ENCODE results near the gene DST.

Gene DST

DNA sequence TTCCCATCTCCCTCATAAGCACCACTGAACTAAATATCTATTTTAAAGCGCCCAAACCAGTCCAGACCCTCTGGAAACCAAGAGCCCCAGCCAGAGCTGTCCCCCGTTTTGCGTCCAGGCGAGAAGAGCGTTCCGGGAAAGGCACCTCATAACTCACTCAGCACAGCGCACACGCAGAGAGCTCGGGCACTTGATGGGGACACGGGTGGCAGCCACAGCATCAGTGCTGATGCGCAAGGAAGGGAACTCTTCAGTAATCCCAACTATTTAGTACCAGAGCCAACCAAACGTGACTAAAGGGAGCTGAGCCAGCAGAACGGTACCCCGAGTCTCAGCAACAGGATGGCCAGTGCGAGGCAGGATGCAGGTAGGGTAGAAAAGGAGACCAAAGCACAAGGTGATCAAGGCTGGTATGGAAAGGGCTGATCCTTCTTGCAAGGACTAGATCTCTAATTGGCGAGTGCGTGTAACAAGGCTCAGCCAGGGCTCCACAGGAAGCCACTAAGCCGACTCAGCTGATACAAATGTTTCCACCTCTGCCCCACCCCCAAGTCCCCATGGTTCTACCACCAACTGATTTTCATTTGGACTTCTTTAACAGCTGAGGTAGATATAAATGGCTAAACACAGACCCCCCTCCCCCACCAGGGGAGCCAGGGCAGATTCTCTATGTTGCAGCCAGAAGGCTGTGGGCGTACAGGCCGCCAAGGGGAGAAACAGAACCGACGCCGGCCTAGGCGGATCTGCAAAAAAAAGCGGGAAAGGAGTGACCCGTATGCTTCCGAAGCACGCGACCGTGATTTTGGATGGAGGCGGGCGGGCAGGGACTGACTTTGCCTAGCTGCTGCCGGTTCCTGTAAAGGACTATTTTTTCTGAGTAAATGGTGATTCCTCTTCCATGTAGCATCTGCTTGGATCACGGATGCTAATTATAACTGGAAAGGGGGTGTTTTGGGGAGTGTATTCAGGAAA is 211.8 kb downstream of the DST start:
- Histone ChIP-seq H3K4me2 (ENCODE audit: low read length) (no peak overlapping the region), H3K4me1 (no peaks in the 10 kb centered on the region), H3K9ac (no peak overlapping the region), H3K9me3 (ENCODE audit: control insufficient read depth, low read length) (no peaks in the 10 kb centered on the region), H3K27ac (no peak overlapping the region), H3K36me3 (ENCODE audit: control insufficient read depth, insufficient read depth, low read length) (no peaks in the 10 kb centered on the region), H3K27me3 (ENCODE audit: control insufficient read depth, insufficient read depth, low read length) (no peaks in the 10 kb centered on the region), H3K4me3 (ENCODE audit: low read depth, low read length) (no peak overlapping the region), H2AFZ (no peak overlapping the region), H3K79me2 (no peaks in the 10 kb centered on the region)
- TF ChIP-seq, protein P1, sequence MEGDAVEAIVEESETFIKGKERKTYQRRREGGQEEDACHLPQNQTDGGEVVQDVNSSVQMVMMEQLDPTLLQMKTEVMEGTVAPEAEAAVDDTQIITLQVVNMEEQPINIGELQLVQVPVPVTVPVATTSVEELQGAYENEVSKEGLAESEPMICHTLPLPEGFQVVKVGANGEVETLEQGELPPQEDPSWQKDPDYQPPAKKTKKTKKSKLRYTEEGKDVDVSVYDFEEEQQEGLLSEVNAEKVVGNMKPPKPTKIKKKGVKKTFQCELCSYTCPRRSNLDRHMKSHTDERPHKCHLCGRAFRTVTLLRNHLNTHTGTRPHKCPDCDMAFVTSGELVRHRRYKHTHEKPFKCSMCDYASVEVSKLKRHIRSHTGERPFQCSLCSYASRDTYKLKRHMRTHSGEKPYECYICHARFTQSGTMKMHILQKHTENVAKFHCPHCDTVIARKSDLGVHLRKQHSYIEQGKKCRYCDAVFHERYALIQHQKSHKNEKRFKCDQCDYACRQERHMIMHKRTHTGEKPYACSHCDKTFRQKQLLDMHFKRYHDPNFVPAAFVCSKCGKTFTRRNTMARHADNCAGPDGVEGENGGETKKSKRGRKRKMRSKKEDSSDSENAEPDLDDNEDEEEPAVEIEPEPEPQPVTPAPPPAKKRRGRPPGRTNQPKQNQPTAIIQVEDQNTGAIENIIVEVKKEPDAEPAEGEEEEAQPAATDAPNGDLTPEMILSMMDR (IDR thresholded peaks at IDR 0.05): no peak

DNA sequence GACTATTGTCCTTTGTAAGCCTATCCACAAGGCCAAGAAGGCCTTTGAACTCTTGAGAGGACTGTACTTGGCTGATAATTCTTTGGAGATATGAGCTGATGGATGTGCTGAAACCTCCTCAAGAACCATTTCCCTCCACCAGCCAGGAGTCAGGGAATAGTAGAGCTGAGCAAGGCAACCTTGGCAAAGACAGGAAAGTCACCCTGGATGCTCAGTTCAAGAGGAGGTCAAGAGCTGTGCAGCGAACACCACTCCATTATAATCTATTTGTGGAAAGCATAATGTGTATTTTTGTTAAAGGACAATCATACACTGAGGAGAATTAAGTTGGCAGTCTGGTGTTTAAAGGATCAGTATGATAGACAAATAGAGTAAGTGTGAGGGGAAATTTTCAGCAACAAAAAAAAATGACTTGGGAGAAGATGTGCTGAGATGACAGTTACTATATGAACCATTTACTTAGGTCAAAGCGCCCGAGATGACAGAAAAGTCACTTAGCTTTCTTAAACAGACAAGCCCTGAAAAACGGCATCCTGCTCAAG is 218.1 kb downstream of the DST start:
- Histone ChIP-seq H3K27me3 (ENCODE audit: control insufficient read depth, insufficient read depth, low read length) (no peaks in the 10 kb centered on the region), H3K36me3 (ENCODE audit: control insufficient read depth, insufficient read depth, low read length) (no peaks in the 10 kb centered on the region), H3K4me2 (ENCODE audit: low read length) (no peak overlapping the region), H3K79me2 (no peaks in the 10 kb centered on the region), H3K9ac (no peak overlapping the region), H3K9me3 (ENCODE audit: control insufficient read depth, low read length) (no peaks in the 10 kb centered on the region), H3K27ac (no peak overlapping the region), H3K4me1 (no peaks in the 10 kb centered on the region), H3K4me3 (ENCODE audit: low read depth, low read length) (no peak overlapping the region), H2AFZ (no peak overlapping the region)
- TF ChIP-seq, protein P1 (IDR thresholded peaks at IDR 0.05): no peak

DNA sequence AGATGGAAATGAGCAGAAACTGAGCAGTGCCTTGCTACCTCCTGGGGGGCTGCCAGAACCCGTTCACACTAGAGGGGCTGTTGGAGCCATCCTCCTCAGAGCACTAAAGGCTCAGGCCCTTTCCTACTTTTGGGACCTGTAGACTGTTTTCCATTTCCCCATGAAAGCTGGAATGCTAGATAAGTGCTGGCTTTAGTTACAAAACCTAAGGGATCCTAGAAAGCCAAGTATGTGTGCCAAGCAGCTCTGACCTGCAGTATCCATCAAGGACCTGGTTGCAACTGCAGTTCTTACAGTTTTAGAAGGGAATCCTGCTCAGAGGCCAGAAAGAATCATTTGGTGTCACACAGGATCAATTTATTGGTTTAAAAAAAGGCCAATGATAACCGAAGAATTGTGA is 218.6 kb downstream of the DST start:
- no peak overlapping the region for H3K4me2 ChIP-seq (ENCODE audit: low read length)
- H3K27me3 ChIP-seq (ENCODE audit: control insufficient read depth, insufficient read depth, low read length): no peaks in the 10 kb centered on the region
- H3K4me3 ChIP-seq (ENCODE audit: low read depth, low read length): no peak overlapping the region
- no peaks in the 10 kb centered on the region for H3K36me3 ChIP-seq (ENCODE audit: control insufficient read depth, insufficient read depth, low read length)
- no peaks in the 10 kb centered on the region for H3K9me3 ChIP-seq (ENCODE audit: control insufficient read depth, low read length)
- no peak overlapping the region for H2AFZ ChIP-seq
- no peaks in the 10 kb centered on the region for H3K79me2 ChIP-seq
- no peak overlapping the region for H3K9ac ChIP-seq
- TF ChIP-seq, protein P1 (IDR thresholded peaks at IDR 0.05): no peak
- H3K27ac ChIP-seq: no peak overlapping the region
- no peaks in the 10 kb centered on the region for H3K4me1 ChIP-seq

DNA sequence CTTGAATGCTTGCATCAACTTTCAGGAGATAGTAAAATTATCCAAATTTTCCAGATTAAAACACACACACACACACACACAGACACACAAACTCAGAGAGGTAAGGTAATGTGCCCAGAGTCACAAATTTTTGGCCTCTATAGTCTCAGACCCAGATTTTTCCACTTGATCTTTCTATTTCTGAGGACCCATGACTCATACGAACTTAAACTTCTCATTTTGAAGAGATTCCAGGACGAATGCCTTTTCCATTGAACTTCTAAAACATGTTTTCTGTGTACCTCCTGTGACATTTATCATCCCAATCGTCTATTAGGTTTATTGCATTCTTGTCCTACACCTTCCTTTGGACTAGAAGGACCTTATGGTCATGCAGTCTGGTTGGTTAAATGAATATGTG is 222.4 kb downstream of the DST start:
- Histone ChIP-seq H3K9me3 (ENCODE audit: control insufficient read depth, low read length) (no peaks in the 10 kb centered on the region), H3K4me2 (ENCODE audit: low read length) (no peak overlapping the region), H3K4me1 (no peaks in the 10 kb centered on the region), H3K79me2 (no peaks in the 10 kb centered on the region), H2AFZ (no peak overlapping the region), H3K36me3 (ENCODE audit: control insufficient read depth, insufficient read depth, low read length) (no peaks in the 10 kb centered on the region), H3K4me3 (ENCODE audit: low read depth, low read length) (no peak overlapping the region), H3K27me3 (ENCODE audit: control insufficient read depth, insufficient read depth, low read length) (no peaks in the 10 kb centered on the region), H3K9ac (no peak overlapping the region), H3K27ac (no peak overlapping the region)
- TF ChIP-seq, protein P1 (IDR thresholded peaks at IDR 0.05): no peak

All from parathyroid adenoma (tissue), 2 donors.